Measurements from ENCODE around the gene KLF18.

DNA sequence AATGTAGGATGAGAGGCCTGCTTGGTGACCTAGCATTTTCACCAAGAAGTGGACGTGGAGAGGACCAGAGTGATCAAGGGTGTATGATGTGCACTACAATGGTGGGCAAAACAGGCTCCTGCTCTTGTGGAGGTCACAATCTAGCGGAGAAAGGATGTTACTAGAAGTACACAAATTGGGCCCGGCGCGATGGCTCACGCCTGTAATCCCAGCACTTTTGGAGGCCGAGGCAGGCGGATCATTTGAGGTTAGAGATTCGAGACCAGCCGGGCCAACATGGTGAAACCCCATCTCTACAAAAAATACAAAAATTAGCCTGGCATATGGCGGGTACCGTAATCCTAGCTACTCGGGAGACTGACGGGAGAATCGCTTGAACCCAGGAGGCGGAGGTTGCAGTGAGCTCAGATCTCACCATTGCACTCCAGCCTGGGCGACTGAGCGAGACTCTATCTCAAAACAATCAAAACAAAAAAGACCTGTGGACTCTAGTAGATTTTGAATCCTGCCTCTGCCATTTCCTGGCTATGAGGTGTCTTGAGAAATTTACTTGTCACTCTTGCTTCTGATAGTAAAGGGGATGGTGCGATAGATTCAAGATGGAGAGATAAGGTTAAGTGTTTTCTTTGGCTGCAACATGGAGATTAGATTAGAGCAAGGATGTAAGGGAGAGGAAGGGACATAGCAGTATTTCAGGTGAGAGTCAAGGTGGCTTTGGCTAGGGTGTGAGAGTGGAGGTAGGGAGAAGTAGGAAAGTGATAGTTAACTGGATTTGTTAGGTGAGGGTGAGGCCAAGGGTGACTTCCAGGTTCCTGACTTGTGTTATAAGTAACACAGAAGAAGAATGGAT is 7.1 kb downstream of the KLF18 start:
- TF ChIP-seq, protein P1, sequence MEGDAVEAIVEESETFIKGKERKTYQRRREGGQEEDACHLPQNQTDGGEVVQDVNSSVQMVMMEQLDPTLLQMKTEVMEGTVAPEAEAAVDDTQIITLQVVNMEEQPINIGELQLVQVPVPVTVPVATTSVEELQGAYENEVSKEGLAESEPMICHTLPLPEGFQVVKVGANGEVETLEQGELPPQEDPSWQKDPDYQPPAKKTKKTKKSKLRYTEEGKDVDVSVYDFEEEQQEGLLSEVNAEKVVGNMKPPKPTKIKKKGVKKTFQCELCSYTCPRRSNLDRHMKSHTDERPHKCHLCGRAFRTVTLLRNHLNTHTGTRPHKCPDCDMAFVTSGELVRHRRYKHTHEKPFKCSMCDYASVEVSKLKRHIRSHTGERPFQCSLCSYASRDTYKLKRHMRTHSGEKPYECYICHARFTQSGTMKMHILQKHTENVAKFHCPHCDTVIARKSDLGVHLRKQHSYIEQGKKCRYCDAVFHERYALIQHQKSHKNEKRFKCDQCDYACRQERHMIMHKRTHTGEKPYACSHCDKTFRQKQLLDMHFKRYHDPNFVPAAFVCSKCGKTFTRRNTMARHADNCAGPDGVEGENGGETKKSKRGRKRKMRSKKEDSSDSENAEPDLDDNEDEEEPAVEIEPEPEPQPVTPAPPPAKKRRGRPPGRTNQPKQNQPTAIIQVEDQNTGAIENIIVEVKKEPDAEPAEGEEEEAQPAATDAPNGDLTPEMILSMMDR (IDR thresholded peaks at IDR 0.05): no peak
- no peak for TF ChIP-seq POLR2A (IDR thresholded peaks at IDR 0.05)
